Activated CD8-positive, alpha-beta memory T cell treated with anti-CD3 and anti-CD28 coated beads, Interleukin-2, amount 50 U/mL, for 4 hours (primary cell): ENCODE data around the gene P2RX1.
"Not testable (repeated sequence)": the region's sequence is repeated elsewhere in the genome, so short reads cannot be mapped to it uniquely, and the experiment has no call there.

Source experiments
- DNase-seq: peaks from one replicate; pipeline ENCODE4 v3.0.0-alpha.2; 2020

Gene P2RX1

DNA sequence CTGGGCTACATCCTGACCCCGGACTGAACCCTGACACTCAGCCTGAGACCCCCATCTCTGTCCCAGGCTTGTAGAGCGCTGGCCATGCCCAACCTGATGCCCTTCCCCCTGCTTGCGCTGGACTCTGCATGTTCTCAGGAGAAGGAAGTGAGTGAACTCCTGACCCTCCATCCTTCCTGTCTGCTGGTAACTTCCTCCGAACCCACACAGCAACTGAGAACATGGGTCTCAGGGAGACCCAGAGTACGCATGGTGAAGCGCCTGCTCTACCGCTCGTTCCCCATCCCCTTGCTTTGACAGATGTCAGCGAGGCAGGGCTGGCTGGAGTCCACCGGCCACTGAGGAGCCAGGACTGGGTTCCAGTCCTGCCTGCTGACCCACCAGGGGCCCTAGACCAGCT lies 29.5 kb downstream of the P2RX1 start:
- no peak for DNase-seq

GRCh38 chr17:3885970-3886369 lies 30.3 kb downstream of the P2RX1 start:
- DNase-seq, result no peak

GRCh38 chr17:3885271-3885670 lies 31.0 kb downstream of the P2RX1 start:
- DNase-seq, result no peak

DNA sequence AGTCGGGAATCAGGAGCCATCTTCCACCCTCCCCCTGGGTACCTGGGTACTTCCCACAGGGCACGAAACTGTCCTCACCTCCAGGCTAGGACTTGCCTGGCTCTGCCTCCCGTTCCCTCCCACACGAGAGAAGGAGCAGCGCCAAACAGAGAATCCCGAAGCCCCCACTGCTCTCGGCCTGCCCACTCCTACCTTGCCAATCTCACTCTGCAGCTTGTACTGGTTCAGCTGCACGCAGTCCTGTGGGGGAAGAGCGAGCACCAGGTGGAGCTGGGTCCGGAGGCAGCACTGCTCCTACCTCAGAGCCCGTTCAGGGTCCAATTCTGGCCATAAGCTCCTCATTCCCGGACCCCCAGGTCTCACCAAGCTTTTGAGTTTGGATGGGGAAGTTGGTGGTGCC lies 32.1 kb downstream of the P2RX1 start:
- no peak for DNase-seq

DNA sequence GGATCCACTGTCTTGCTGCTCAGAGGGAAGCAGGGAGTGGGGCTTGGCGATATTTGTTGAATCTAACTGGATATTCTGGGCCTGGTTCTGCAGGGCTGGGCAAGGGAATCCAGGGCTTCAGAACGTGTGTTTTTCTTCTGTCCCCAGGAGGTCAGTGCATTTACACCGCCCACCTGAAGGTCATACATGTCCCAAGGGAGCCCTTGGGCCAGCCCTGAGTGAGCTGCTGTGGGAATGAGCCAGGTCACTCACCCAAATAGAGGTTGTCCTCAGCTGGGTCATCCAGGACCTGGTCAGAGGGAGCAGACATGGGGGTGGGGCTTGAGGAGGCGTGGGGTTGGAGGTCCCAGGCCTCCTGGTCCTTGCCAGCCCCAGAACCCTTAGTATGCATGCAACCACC lies 34.0 kb downstream of the P2RX1 start:
- no peak for DNase-seq

GRCh38 chr17:3880983-3881382 lies 35.3 kb downstream of the P2RX1 start:
- no peak for DNase-seq

- DNase-seq, result no peak
These were observed 36.5 kb downstream of the P2RX1 start for GRCh38 chr17:3879591-3880417.

DNA sequence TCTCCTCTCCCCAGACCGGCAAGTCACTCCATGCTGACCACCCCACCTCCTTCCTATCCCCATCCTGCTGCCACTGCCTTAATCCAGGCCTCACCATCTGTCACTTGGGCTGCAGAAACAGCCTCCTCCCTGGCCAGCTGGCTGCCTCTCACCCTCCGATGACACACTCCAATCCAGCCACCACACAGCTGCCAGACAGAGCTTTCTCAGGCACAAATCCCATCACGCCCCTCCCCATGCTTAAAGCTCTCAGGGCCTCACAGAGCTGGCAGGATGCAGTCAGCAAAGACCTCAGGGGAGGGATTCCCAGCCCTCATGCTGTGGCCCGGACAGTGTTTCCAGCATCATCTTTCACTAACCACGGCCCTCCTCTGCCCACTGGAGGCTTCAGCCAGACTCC lies 37.1 kb downstream of the P2RX1 start:
- DNase-seq, result no peak

DNA sequence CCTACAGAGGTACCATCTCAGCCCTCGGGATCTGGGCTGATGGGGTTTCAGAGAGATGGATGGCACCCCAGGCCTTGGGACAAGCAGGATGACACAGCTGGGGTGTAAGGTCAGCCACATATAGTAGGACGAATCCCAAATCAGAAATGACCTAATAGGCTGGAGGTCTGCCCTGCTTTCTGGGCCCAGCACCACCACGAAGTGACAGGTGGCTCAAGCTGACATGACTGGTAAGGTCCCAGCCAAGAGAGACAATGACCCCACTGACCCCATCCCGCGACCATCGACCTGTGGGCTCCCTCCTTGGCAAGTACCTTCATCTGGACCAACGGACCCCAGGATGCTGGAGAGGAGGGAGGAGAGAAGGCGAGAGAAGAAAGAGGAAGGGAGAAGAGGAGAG lies 39.0 kb downstream of the P2RX1 start:
- no peak for DNase-seq

DNA sequence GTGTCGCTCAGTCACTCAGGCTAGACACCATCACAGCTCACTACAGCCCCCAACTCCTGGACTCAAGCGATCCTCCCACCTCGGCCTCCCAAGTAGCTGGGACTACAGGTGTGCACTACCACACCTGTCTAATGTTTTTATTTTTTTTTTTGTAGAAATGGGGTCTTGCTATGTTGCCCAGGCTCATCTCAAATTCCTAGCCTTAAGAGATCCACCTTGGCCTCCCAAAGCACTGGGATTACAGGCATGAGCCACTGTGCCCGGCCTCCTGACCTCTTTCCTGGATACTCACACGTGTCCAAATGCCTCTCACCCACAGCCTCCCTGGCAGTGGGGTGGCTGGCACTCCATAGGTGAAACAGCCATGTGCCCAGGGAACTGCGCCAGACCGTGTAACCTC lies 40.9 kb downstream of the P2RX1 start:
- no peak for DNase-seq

DNA sequence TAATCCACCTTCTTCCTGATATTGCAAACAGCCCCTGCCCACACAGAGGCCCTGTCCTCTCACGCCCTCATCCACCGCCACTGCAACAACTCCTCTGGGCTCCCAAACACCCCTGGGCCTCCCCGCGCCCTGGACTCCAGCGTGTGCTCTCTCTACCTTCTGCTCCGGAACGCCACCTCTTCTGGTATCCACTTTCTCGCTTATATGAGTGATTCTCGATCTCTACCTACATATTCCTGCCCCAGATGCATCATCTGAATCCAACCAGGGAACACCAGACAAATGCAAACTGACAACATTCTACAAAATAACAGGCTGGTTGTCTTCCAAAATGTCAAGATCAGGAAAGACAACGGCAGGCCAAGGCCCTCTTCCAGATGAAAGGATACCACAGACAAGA lies 42.4 kb downstream of the P2RX1 start:
- no peak for DNase-seq

DNA sequence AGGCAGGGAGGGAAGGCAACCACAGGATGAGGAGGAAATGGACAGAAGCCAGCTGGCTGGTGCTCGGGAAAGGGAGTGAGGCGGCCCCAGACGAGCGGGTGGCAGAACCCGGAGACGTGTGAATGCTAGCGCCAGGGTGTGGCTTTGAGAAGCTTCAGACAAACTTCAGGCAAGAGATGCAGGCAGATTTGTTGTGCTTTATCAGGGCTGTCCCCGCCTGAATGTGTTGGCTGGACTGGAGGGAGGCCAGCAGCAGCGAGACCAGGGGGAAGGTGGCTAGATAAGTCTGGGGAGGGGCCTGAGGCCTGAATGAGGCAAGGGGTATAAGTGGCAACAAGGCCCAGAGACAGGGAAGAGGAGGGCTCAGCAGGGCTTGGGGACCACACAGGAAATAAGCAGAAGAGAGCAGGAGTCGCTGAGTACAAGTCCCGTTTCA lies 45.4 kb downstream of the P2RX1 start:
- no peak for DNase-seq

DNA sequence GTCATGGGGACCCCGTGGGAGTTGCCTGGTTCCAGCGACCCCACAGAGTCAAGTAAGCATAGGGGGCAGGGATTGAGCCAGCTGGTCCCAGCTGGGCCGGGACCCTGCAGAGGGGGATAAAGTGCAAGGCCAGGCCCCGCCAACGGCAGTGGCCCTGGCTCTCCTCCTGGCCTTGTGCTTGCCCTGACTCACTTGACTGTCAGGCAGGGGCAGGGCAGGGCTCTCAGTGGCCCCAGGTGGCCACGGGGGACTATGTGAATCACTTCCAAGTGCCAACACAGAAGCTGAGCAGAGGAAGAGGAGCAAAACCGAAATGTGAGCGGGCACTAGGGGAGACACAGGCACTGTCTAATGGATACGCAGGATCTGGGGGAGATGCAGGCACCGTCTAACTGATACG lies 48.7 kb downstream of the P2RX1 start:
- no peak for DNase-seq

DNA sequence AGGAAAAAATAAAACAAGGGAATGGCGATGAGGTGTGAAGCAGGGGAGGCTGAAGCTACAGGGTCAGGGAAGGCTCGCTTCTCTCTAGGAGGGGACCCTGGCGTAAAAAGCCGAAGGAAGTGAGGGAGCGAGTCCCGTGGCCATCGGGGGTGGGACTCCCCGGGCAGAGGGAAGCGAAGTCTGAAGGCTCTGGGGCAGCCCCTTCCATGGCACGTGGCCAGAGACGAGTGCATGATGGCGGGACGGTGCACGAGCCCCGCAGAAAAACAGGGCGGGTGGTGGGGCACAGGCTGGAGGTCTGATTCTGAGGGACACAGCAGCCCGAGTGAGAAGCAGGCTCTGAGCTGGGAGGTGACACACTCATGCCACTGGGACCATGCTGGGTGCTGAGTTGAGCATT lies 49.2 kb downstream of the P2RX1 start:
- no peak for DNase-seq

DNA sequence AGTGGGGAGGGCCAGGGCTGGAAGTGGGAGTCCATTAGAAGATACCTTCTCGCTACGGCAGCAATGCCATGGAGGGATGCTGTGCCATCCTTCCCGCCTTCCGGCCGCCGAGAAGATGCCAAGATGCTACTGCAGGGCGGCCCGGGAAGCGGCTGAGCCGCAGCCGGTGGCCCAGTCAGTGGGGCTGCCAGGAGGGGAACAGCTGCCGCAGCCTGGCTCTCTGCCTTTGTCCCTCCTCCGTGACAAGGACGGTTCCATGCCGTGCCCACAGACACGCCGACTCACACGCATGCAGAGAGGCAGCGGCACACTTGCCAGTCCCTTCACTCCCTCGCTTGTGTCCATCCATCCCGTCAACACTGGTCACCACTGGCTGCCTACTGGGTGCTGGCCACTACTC lies 50.0 kb downstream of the P2RX1 start:
- DNase-seq, result no peak

- DNase-seq, result no peak
These were observed 51.1 kb downstream of the P2RX1 start for GRCh38 chr17:3865176-3865575.

GRCh38 chr17:3864534-3864933 lies 51.7 kb downstream of the P2RX1 start:
- no peak for DNase-seq

DNA sequence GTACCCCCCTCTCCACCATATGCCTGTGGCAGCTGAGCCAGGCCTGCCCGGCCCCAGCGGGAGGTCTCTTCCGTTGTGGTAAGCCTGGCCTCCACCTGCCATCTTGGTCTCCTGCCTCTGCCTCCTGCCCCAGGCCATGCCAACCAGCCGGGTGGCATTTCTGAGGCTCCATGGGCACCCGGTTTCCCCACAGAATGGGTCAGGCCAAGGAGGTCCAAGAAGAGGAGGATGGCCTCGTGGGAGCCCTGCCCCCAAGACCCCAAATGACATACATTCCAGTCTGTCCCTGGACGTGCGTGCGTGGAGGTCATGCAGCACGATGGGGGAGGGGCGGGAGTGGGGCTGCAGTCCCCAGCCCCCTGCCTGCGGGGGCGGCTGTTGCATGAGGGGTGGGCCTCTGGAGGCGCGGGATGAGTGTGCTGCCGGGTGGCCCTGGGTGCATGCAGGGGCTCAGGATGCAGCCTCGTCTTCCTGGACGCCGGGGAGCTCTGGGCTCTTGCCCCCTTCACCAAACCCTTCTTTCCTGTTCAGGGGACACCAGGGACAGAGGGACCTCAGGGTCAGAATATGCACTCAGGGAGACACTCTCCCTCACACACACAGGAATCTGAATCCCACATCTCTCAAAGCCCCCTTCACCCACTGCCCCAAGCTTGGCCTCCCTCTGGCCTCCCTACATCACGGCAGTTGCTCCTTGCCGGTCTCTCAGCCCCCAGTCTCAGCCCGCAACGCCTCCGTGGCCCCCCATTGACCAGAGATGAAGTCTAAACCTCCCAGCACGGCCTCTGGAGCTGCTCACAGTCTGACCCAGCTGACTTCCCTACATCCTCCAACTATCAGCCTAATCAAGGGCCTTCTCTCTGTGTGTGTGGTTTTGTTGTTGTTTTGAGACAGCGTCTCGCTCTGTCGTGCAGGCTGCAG lies 54.2 kb downstream of the P2RX1 start:
- no peak for DNase-seq

DNA sequence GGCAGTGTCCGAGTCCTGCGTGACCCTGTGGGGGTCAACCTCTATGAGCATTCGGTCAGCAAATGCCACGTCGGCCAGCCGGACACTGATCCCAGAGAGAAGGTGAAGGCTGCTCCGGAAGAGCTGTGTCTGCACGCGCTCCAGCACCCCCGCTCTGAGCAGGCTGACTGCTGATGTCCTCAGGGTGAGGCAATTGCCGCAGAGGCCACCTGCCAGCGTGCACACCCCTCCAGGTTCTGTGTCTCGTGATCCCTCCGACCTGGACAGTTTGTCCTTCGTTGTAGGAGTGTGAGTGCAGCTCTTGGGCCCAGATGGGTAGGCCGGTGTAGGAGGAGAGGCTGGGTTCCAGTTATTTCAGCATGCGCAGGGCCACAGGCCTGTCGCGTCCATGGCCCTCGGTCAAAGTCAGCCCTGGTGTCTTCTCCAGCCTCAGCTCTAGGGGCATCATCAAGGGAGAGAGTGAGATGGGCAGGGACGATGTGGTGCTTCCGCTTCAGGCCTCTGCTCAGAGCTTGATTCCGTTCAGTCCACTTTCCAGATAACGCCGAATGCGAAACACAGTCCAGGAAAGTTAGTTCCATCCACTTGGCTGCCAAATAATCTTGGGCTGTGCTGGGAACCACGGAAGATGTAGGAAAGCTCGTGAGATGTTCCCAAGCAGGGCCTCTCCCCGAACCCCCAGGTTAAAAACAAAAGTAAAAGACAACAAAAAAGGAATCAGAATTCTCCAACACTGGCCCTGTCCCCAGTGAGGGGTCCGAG lies 55.1 kb downstream of the P2RX1 start:
- no peak for DNase-seq

GRCh38 chr17:3859940-3860339 lies 56.3 kb downstream of the P2RX1 start:
- no peak for DNase-seq

- DNase-seq, result no peak
These were observed 58.8 kb downstream of the P2RX1 start for GRCh38 chr17:3857261-3858105.

- DNase-seq, result not testable (repeated sequence)
These were observed 62.1 kb downstream of the P2RX1 start for GRCh38 chr17:3854204-3854603.
